ES-I3 (cell line): ENCODE measurements around the gene LRRC41.
A peak's percentile ranks its signal among the peaks of the same experiment; 100 is the strongest.

Source experiments
- H3K36me3 ChIP-seq: 2 replicates; pipeline ENCODE4 v1.6.1; 2013; ENCODE audit warnings: mild to moderate bottlenecking, low read length, control low read depth, moderate library complexity; ENCODE audit not compliant: insufficient read depth
- H3K4me1 ChIP-seq: 2 replicates; pipeline ENCODE4 v1.6.1; 2013; ENCODE audit warnings: mild to moderate bottlenecking, control low read depth, low read length; ENCODE audit not compliant: insufficient read depth
- H3K9ac ChIP-seq: 2 replicates; pipeline ENCODE4 v1.6.1; 2013; ENCODE audit warnings: low read depth, mild to moderate bottlenecking, low read length, moderate library complexity
- H3K9me3 ChIP-seq: 2 replicates; pipeline ENCODE4 v1.6.1; 2013; ENCODE audit warnings: mild to moderate bottlenecking, low read length, moderate library complexity; ENCODE audit not compliant: control insufficient read depth, insufficient read depth

Gene LRRC41

GRCh38 chr1:46284058-46284457 lies 19.4 kb downstream of the LRRC41 start:
- peaks cover 33% of the 10 kb centered on the region for H3K36me3 ChIP-seq
- H3K9me3 ChIP-seq: no peaks in the 10 kb centered on the region
- peaks cover 10% of the 10 kb centered on the region; the same call in 1 of the 2 replicates for H3K4me1 ChIP-seq
- H3K9ac ChIP-seq: no peak overlapping the region

DNA sequence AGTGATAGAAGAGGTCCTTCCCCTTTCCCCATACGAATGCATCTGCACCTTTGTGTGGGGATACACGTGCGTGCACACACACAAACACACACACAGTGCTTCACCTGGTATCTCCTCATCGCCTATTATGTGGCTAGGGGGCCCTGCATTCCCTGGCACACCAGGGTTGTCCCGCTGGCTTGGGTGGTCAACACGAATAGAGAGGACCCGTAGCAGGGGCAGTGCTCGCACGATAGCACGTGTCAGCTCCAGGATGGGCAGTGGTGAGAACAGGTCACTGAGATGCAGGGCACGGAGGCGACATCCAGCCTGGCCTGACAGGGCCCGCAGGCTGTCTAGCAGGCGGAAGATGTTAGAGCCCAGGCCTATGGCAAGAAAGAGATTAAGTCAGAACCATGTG lies 22.4 kb downstream of the LRRC41 start:
- peaks cover 42% of the 10 kb centered on the region for H3K36me3 ChIP-seq
- peaks cover 6% of the 10 kb centered on the region; the same call in 1 of the 2 replicates for H3K4me1 ChIP-seq
- H3K9me3 ChIP-seq: no peaks in the 10 kb centered on the region
- H3K9ac ChIP-seq: no peak overlapping the region

DNA sequence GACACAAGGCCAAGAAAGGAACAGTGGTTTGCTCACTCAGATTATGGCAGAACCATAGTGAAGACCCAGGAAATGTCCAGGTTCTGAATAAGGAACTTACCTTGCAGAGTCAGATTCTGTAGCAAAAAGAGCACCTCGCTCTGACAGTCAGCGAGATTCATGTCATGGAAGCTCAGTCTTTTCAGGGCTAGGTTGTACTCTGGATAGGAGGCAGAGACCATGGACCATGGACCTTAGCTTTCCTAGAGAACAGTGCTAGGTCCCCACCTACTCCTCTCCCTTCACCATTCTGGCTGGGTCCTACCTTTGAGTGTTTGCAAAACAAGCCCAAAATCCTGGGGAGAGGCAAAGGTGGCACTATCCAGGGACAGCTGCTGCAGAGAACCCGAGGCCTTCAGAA lies 23.3 kb downstream of the LRRC41 start:
- Histone ChIP-seq H3K36me3 (peaks cover 42% of the 10 kb centered on the region), H3K9me3 (no peaks in the 10 kb centered on the region), H3K9ac (no peak overlapping the region), H3K4me1 (peaks cover 5% of the 10 kb centered on the region; the same call in 1 of the 2 replicates)

GRCh38 chr1:46278807-46279206 lies 24.6 kb downstream of the LRRC41 start:
- H3K36me3 ChIP-seq: peaks cover 49% of the 10 kb centered on the region
- no peaks in the 10 kb centered on the region for H3K4me1 ChIP-seq
- no peak overlapping the region for H3K9ac ChIP-seq
- H3K9me3 ChIP-seq: no peaks in the 10 kb centered on the region

DNA sequence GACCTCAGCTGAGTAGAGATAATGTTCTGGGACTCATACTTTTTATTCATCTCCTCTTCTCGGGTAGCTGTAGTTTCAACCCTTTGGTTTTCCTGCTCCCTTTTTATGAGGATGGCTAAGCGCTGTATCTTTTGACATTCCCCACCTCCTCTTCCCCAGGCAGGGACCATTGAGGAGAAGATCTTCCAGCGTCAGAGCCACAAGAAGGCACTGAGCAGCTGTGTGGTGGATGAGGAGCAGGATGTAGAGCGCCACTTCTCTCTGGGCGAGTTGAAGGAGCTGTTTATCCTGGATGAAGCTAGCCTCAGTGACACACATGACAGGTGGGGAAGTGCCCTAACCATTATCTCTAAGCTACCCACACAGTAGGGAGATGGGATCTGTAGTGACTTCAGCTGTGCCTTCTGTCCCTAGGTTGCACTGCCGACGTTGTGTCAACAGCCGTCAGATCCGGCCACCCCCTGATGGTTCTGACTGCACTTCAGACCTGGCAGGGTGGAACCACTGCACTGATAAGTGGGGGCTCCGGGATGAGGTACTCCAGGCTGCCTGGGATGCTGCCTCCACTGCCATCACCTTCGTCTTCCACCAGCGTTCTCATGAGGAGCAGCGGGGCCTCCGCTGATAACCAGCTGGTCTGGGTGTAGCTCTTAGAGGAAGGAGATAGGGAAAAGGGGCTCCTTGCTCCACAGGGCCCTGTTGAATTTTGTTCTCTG lies 25.6 kb downstream of the LRRC41 start:
- Histone ChIP-seq H3K9me3 (no peaks in the 10 kb centered on the region), H3K36me3 (peaks cover 48% of the 10 kb centered on the region), H3K4me1 (no peaks in the 10 kb centered on the region), H3K9ac (no peak overlapping the region)

- H3K36me3 ChIP-seq: peaks cover 52% of the 10 kb centered on the region
- H3K4me1 ChIP-seq: no peaks in the 10 kb centered on the region
- H3K9me3 ChIP-seq: no peaks in the 10 kb centered on the region
- H3K9ac ChIP-seq: no peak overlapping the region
Measured at GRCh38 chr1:46275030-46275337, 28.4 kb downstream of the LRRC41 start.

- peaks cover 52% of the 10 kb centered on the region for H3K36me3 ChIP-seq
- no peaks in the 10 kb centered on the region for H3K4me1 ChIP-seq
- H3K9me3 ChIP-seq: no peaks in the 10 kb centered on the region
- no peak overlapping the region for H3K9ac ChIP-seq
Measured at GRCh38 chr1:46274225-46275029, 29.0 kb downstream of the LRRC41 start.

GRCh38 chr1:46268578-46268977 lies 34.8 kb downstream of the LRRC41 start:
- Histone ChIP-seq H3K9ac (no peak overlapping the region), H3K9me3 (no peaks in the 10 kb centered on the region), H3K4me1 (no peaks in the 10 kb centered on the region), H3K36me3 (peaks cover 64% of the 10 kb centered on the region)

GRCh38 chr1:46263146-46263545 lies 40.3 kb downstream of the LRRC41 start:
- Histone ChIP-seq H3K9me3 (no peaks in the 10 kb centered on the region), H3K9ac (no peak overlapping the region), H3K36me3 (peaks cover 53% of the 10 kb centered on the region), H3K4me1 (no peaks in the 10 kb centered on the region)

- Histone ChIP-seq H3K9ac (no peak overlapping the region), H3K4me1 (no peaks in the 10 kb centered on the region), H3K36me3 (peaks cover 48% of the 10 kb centered on the region), H3K9me3 (no peaks in the 10 kb centered on the region)
Measured at GRCh38 chr1:46262508-46262907, 40.9 kb downstream of the LRRC41 start.

DNA sequence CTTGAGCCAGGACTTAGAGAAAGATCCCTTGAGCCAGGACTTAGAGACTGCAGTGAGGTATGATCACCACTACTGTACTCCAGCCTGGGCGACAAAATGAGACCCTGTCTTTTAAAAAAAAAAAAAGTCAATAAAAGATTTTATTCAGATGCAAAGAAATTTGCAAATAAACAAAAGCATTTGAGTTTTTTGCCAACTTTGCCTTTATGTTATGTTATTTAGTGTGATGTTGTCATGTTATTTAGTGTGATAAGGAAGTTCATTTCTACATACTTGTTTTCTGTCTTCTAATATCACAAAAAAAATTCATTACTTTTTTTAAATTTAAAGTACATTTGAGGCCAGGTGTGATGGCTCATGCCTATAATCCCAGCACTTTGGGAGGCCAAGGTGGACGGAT lies 46.9 kb downstream of the LRRC41 start:
- Histone ChIP-seq H3K4me1 (no peaks in the 10 kb centered on the region; the same call in 1 of the 2 replicates), H3K36me3 (peaks cover 26% of the 10 kb centered on the region), H3K9me3 (no peaks in the 10 kb centered on the region), H3K9ac (no peak overlapping the region)

DNA sequence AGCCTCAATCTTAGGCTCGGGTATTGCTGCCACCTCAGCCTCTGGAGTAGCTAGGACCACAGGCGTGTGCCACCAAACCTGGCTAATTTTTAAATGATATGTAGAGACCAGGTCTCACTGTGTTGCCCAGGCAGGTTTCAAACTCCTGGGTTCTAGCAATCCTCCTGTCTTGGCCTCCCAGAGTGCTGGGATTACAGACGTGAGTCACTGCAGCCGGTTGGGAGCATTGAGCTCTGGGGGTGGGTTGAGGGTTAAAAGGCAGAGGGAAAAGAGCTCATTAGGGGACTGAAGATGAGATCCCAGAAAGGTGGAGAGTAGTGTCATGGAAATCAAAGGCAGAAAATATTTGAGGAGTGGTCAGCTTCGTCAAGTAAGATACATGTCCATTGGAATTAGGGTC lies 48.7 kb downstream of the LRRC41 start:
- Histone ChIP-seq H3K9ac (no peak overlapping the region), H3K4me1 (no peaks in the 10 kb centered on the region; the same call in 1 of the 2 replicates), H3K9me3 (no peaks in the 10 kb centered on the region), H3K36me3 (peaks cover 25% of the 10 kb centered on the region)

DNA sequence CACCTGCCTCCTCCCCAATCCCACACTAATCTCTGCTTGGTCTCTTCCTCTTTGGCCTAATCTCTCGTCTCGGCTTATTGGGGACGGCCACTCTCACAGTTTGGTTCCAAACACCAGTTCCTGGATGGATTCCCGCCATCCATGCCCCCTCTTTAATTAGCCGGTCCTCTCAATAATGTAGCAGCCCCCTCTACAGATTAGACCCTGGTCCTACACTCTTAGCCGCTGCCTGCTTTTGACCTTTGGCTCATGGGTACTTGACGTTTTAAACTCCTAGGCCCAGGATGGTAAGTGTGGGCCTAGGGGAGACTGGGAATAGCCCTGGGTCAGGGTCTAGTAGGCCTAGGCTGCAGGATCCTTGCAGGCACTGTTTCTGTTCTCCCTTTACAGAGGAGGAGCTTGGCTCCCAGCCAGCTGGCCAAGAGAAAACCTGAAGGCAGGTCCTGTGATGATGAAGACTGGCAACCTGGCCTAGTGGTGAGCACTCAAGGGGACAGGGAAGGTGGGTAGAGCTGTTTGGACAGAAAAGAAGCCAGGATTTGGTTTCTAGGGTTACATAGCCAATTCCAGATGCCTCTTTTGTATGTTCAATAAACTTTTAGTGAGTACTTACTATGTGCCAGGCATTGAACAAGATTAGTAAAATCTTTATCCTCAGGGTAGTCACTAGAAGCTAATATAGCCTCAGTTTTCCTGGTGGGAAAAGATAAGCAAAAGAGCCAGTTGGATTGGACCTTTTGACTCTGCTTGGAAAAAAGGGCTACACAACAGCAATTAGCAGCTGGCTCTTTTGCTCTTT lies 55.1 kb downstream of the LRRC41 start:
- H3K36me3 ChIP-seq: peaks cover 24% of the 10 kb centered on the region
- H3K9me3 ChIP-seq: no peaks in the 10 kb centered on the region
- peaks cover 7% of the 10 kb centered on the region for H3K4me1 ChIP-seq
- peak overlapping the region; percentile 84 for H3K9ac ChIP-seq

GRCh38 chr1:46247436-46248121 lies 55.8 kb downstream of the LRRC41 start, which contains the start of gene RAD54L:
RAD54L (plus strand) TSS chr1:46247763; CDS start chr1:46248406, 643 bp downstream.
- Histone ChIP-seq H3K9me3 (no peaks in the 10 kb centered on the region), H3K36me3 (peaks cover 24% of the 10 kb centered on the region)

More at GRCh38 chr1:46247436-46248121, 55.8 kb downstream of the LRRC41 start, which contains the start of gene RAD54L:
- peaks cover 7% of the 10 kb centered on the region for H3K4me1 ChIP-seq
- peak within 1 kb of the TSS; percentile 100 for H3K9ac ChIP-seq
